Subcutaneous abdominal adipose tissue (tissue), 5 donors: Measurements from ENCODE around the gene TTC9B.

Source experiments
- H3K27ac ChIP-seq: one replicate; pipeline ENCODE4 v1.7.0; 2013; ENCODE audit warnings: low read depth, mild to moderate bottlenecking, inconsistent platforms, low read length, moderate library complexity
- H3K27me3 ChIP-seq, 5 donors: one replicate each; pipeline ENCODE4 v1.7.0; 2013; ENCODE audit warnings: low read length in 5 of 5, inconsistent platforms in 1 of 5; ENCODE audit not compliant: control insufficient read depth in 5 of 5, insufficient read depth in 4 of 5
- H3K36me3 ChIP-seq, 5 donors: one replicate each; pipeline ENCODE4 v1.7.0; 2013; ENCODE audit warnings: low read length in 5 of 5; ENCODE audit not compliant: control insufficient read depth in 5 of 5, insufficient read depth in 5 of 5
- H3K4me1 ChIP-seq, 5 donors: one replicate each; pipeline ENCODE4 v1.7.0; 2013; ENCODE audit warnings: low read length in 5 of 5, mild to moderate bottlenecking in 3 of 5, moderate library complexity in 1 of 5; ENCODE audit not compliant: control insufficient read depth in 5 of 5, insufficient read depth in 5 of 5
- H3K4me3 ChIP-seq, 5 donors: one replicate each; pipeline ENCODE4 v1.7.0; 2013; ENCODE audit warnings: low read length in 5 of 5, low read depth in 1 of 5
- H3K9ac ChIP-seq, 5 donors: one replicate each; pipeline ENCODE4 v1.7.0; 2013; ENCODE audit warnings: low read length in 5 of 5, mild to moderate bottlenecking in 4 of 5, moderate library complexity in 3 of 5
- H3K9me3 ChIP-seq, 5 donors: one replicate each; pipeline ENCODE4 v1.7.0; 2013; ENCODE audit warnings: low read length in 5 of 5; ENCODE audit not compliant: control insufficient read depth in 5 of 5
- donor health status: healthy.
- donor health status: healthy.
- donor health status: healthy.
- donor health status: healthy.
- donor health status: healthy.

The TTC9B gene

DNA sequence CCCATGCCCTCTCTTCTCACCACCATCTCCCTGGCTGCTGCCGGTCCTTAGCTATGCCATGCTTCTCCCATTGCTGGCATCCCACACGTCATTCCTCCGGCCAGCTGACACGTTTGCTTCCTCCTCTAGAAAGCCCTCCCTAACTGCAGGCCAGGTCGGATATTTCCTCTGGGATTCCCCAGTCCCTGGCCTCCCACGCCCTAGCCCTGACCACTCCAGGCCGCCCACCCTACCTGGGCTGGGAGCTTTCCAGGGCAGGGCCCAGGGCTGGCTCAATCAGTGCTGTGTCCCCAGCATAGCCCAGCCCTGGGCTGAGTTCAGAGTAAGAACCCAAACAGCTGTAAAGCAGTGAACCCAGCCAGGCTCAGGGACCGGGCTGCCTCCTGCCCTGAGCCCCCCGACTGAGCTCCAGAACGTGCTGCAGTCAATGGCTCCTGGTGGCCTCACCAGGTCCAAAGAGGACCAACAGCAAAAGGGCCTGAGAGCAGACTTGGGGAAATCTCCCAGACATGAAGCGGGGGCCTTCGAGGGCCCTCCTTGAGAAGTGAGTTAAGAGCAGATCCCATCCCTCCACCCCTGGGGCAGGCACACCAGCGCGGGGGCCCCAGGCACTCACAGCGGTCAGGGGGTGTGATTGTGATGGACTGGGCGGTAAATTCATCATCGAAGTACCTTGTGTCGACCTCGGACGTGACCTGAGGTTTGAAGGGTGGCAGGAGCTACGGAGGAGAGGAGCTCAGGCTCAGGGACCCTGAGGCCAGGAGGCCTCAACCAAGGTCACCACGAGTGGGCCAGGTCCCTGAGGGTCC lies 16.4 kb upstream of the TTC9B start:
- Histone ChIP-seq H3K4me3 (no peak overlapping the region), H3K27me3 (no peaks in the 10 kb centered on the region), H3K4me1 (peaks cover 3 to 35% (median 29%) of the 10 kb centered on the region in 5 donors), H3K27ac (no peak overlapping the region), H3K36me3 (peaks cover 0 to 68% (median 66%) of the 10 kb centered on the region in 5 donors), H3K9me3 (no peaks in the 10 kb centered on the region), H3K9ac (no peak overlapping the region)

DNA sequence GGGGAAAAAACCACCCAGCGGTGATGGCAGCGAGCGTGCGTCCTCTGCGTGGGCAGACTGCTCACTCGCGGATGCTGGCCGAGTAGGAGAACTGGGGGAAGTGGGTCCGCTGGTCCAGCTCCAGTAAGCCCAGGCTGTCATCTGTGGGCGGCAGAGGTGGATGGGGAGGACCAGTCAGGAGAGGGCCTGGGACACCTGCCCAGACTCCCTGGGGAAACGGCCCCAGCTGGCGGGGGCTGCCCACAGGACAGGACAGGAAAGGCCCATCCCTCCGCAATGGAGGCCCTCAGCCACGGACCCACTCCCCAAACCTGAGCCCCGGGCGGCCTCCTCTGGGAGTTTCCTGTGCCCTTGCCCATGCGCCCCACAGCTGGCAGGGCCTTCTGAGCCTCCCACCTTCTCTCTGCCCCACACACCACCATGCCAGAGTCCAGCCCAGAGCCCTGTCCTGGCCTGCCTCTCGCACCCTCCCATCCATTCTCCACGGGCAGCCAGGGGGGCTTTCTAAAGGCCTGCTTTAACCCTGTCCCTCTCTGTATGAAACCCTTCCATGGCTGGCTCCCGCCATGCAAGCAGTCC lies 15.7 kb upstream of the TTC9B start:
- H3K9me3 ChIP-seq = no peaks in the 10 kb centered on the region
- H3K4me3 ChIP-seq = no peak overlapping the region
- H3K9ac ChIP-seq = peak overlapping the region in 1 of 5 donors; percentile 3
- H3K4me1 ChIP-seq = peaks cover 3 to 35% (median 29%) of the 10 kb centered on the region in 5 donors
- H3K27me3 ChIP-seq = no peaks in the 10 kb centered on the region
- no peak overlapping the region for H3K27ac ChIP-seq
- H3K36me3 ChIP-seq = peaks cover 0 to 61% (median 59%) of the 10 kb centered on the region in 5 donors

DNA sequence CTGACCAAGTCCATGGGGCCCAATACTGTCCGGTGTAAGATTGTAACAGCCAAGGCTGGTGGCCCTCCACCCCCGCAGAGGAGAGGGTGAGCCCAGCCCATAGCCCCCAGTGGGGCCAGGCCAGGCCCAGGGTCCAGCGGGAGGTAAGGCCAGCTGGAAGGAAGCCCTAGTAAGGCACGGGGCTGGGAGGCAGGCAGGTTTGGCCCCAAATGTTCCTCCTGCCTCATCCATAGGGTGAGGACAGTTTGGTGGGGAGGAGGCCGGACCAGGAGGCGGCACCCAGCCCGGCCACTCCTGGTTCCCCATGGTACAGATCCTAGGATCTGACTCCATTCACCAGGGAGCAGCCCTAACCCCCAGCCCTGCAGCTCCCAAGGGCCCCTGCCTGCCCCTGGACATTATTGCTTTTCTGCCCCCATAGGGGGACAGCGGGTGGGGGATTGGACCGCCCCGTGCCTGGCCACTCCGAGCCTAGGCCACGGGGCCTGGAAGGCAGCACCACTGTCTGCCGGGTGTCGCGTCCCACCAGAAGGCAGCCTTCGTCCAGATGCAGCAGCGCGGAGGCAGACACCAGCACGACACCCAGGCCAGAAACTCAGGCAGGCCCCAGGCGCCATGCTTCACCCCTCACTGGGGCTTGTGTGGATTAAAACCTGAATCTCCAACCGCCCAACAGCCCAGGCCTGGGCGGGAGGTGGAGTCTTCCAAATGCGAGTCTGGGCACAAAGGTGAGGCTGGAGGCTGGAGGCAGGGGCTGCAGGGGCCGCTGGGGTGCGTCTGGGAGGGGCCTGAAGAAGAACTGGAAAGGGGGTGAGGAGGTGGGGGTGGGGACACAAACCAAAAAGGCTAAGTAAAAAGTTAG lies 15.0 kb upstream of the TTC9B start:
- peak overlapping the region in 1 of 5 donors; percentile 57 for H3K9ac ChIP-seq
- peaks cover 3 to 35% (median 29%) of the 10 kb centered on the region in 5 donors for H3K4me1 ChIP-seq
- no peaks in the 10 kb centered on the region for H3K9me3 ChIP-seq
- H3K27ac ChIP-seq = no peak overlapping the region
- peaks cover 0 to 54% (median 51%) of the 10 kb centered on the region in 5 donors for H3K36me3 ChIP-seq
- H3K4me3 ChIP-seq = no peak overlapping the region
- H3K27me3 ChIP-seq = no peaks in the 10 kb centered on the region

DNA sequence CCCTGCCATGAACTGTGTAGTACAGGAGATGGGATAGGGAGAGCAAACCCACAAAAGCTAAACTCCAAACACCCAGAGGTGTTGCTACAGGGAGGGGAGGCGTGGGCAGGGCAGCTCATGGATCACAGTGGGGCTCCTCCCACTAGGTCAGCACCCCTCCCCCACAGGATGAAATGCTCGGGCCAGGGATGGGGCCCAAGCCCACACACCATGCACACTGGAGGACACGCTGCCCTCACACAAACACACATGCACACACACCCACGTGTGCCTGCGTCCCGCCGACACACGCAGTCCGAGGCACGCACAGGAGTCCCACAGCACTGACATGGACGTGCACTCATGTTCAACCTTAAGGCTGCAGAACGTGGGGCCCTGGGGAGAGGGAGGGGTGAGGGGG lies 14.3 kb upstream of the TTC9B start:
- Histone ChIP-seq H3K9me3 (no peaks in the 10 kb centered on the region), H3K36me3 (peaks cover 0 to 47% (median 44%) of the 10 kb centered on the region in 5 donors), H3K27ac (peak overlapping the region; percentile 76), H3K9ac (no peak overlapping the region), H3K27me3 (no peaks in the 10 kb centered on the region), H3K4me1 (peaks cover 3 to 36% (median 29%) of the 10 kb centered on the region in 5 donors), H3K4me3 (no peak overlapping the region)

DNA sequence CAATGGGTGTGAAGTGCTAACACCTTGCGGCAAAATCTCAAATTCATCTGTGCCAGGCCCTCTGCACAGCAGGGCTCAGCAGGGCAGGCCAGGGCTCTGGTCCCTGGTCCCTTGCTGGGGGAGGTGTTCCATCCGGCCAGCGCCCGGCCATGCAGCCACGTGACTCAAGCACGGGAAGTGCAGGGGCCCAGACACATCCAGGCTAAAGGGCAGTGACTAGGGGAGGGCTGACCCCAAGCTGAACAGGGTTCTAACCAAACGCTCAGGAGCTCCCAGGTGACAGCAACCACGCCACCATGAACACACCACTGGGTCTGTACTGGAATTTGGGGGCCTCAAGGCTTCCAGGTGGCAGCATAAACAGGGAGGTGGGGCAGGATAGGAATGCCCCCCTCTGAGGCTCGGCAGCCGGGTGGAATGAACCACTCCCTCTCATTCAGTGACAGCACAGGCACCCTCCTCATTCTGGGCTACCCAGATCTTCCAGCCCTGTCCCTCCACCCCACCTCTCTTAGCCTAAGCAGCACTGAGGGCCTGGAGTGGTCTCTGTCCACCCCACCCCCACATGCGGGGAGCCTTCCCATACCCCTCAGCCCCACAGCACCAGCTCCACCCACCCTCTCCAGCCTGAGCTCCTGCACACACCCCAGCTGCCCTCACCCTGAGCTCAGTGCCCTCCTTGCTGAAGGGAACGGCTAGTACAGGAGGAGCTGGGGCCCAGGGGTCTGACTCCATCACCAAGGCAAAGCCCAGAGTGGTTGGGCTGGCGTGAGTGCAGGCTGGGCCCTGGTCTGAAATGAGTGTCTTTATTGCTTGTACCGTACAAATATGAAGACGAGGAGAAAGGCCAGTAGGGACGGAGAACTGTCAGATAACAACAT lies 13.6 kb upstream of the TTC9B start:
- H3K9ac ChIP-seq = peak overlapping the region in 3 of 5 donors; percentile 16 to 68 (median 24)
- H3K27me3 ChIP-seq = no peaks in the 10 kb centered on the region
- H3K4me3 ChIP-seq = no peak overlapping the region
- peak overlapping the region; percentile 76 for H3K27ac ChIP-seq
- H3K9me3 ChIP-seq = no peaks in the 10 kb centered on the region
- H3K36me3 ChIP-seq = peaks cover 0 to 41% (median 39%) of the 10 kb centered on the region in 5 donors
- H3K4me1 ChIP-seq = peaks cover 3 to 36% (median 30%) of the 10 kb centered on the region in 5 donors

DNA sequence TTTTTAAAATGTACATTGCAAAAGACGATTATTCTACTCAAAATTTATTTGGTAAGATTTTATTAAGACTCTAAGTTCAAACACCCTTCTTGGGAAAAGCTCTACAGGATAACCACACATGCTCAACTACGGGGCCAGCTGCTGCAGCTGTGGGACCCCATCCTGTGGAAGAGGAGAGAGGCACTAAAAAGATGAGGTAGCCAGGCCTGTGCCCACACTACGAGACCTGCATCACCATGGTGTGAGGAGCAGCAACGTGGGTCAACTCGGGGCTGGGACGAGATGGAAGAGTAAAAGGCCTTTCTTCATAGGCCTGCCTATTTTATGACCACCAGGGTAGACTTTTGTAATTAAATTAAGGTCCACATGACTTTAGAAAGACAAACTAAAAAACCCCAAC lies 12.9 kb upstream of the TTC9B start:
- H3K27ac ChIP-seq = peak overlapping the region; percentile 76
- no peaks in the 10 kb centered on the region for H3K9me3 ChIP-seq
- H3K4me1 ChIP-seq = peaks cover 3 to 44% (median 37%) of the 10 kb centered on the region in 5 donors
- H3K4me3 ChIP-seq = no peak overlapping the region
- H3K27me3 ChIP-seq = no peaks in the 10 kb centered on the region
- peak overlapping the region in 1 of 5 donors; percentile 16 for H3K9ac ChIP-seq
- peaks cover 0 to 33% (median 32%) of the 10 kb centered on the region in 5 donors for H3K36me3 ChIP-seq

DNA sequence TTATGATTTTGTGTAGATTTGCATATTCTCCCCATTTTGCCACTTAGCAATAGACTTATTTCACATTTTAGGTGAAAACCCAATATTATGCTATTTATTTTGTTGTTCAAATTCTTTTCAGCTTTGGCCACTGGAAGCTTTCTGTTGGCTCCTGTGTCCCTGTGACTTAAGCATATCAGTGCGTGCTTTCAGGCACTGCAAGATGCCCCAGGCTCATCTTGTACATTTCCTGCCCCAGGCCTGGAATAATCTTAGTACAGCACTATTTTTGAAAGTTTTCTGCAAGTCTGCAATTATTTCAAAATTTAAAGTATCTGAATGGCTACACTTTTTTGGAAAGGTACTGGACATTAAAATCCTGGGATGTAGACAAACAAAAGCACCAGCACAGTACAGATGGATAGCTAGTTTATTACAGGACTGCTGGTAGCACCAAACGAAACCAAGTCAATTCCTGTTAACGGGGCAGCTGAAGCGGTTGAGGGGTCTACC lies 11.8 kb upstream of the TTC9B start:
- H3K9me3 ChIP-seq = no peaks in the 10 kb centered on the region
- peaks cover 7 to 53% (median 44%) of the 10 kb centered on the region in 5 donors for H3K4me1 ChIP-seq
- H3K27ac ChIP-seq = no peak overlapping the region
- peaks cover 0 to 2% (median 0%) of the 10 kb centered on the region in 5 donors for H3K27me3 ChIP-seq
- H3K4me3 ChIP-seq = no peak overlapping the region
- H3K9ac ChIP-seq = peak overlapping the region in 1 of 5 donors; percentile 13
- peaks cover 0 to 22% (median 21%) of the 10 kb centered on the region in 5 donors for H3K36me3 ChIP-seq

DNA sequence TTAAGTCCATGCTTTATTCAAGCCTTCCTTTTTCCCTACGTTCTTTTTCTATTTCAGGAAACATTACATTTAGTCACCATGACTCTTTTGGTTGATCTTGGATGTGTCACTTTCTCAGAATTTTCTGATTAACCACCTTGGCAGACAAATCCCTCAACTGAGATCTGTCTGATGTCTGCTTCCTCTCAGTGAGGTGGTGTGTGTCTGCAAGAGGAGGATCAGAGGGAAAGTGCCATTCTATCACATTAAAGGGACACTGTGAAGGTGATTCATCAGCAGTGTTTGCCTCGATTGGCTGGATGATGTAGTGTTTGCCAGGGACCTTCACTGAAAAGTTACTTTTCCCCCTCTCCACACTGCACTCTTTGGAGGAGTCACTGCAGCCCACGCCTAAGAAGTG lies 11.3 kb upstream of the TTC9B start:
- Histone ChIP-seq H3K36me3 (peaks cover 0 to 19% (median 16%) of the 10 kb centered on the region in 5 donors), H3K9me3 (no peaks in the 10 kb centered on the region), H3K27me3 (peaks cover 0 to 2% (median 0%) of the 10 kb centered on the region in 5 donors), H3K27ac (peak overlapping the region; percentile 15), H3K9ac (no peak overlapping the region), H3K4me1 (peaks cover 7 to 53% (median 44%) of the 10 kb centered on the region in 5 donors), H3K4me3 (no peak overlapping the region)

DNA sequence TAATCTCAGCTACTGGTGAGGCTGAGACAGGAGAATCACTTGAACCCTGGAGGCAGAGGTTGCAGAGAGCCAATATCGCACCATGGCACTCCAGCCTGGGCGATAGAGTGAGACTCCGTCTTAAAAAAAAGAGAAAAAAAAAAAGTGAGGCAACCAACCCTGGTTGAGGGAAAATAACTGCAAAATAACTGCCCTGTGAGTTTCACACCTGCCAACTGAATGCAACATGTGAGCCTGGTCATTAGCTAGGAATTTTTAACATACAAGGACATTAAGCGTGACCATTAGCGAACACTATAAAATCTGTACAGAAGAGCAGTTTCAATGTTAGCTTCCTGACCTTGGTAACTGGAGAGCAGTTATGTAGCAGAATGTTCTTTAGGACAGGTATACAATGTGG lies 10.7 kb upstream of the TTC9B start:
- Histone ChIP-seq H3K36me3 (peaks cover 0 to 13% (median 10%) of the 10 kb centered on the region in 5 donors), H3K27me3 (peaks cover 0 to 2% (median 0%) of the 10 kb centered on the region in 5 donors), H3K9me3 (no peaks in the 10 kb centered on the region), H3K4me1 (peaks cover 7 to 53% (median 44%) of the 10 kb centered on the region in 5 donors), H3K4me3 (no peak overlapping the region), H3K9ac (no peak overlapping the region), H3K27ac (peak overlapping the region; percentile 15)
